ENCODE measurements around the gene GAK. TPM values are rescaled to one million over a fixed set of nuclear protein-coding genes. Genes with fewer than 3 reads are reported as not detected.
"Not testable (repeated sequence)": the region's sequence is repeated elsewhere in the genome, so short reads cannot be mapped to it uniquely, and the experiment has no call there.

Gene GAK
- polyA plus RNA-seq, 1 donor from 2014 or later = 58.8 TPM

DNA sequence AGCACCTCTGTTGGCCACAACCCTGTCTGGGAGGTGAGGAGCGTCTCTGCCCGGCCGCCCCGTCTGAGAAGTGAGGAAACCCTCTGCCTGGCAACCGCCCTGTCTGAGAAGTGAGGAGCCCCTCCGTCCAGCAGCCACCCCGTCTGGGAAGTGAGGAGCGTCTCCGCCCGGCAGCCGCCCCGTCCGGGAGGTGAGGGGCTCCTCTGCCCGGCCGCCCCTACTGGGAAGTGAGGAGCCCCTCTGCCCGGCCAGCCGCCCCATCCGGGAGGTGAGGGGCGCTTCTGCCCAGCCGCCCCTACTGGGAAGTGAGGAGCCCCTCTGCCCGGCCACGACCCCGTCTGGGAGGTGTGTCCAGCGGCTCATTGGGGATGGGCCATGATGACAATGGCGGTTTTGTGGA is 43.9 kb upstream of the GAK start:
- H2AFZ ChIP-seq (ENCODE audit: low read depth, low read length); H3K27ac ChIP-seq (ENCODE audit: low read length); H3K79me2 ChIP-seq (replicated peaks; ENCODE audit: insufficient read depth, low read length); H3F3A ChIP-seq (ENCODE audit: insufficient read depth, low read length, poor library complexity, severe bottlenecking); H3K9me3 ChIP-seq (ENCODE audit: low read length); H3K9me2 ChIP-seq (ENCODE audit: insufficient read depth, low read length); H4K20me1 ChIP-seq (ENCODE audit: insufficient read depth); H3K4me3 ChIP-seq (ENCODE audit: low read length); H3K27me3 ChIP-seq (ENCODE audit: insufficient read depth, low read depth, low read length); H3K9ac ChIP-seq (ENCODE audit: low read length); H3K36me3 ChIP-seq (ENCODE audit: insufficient read depth, low read length); H3K4me2 ChIP-seq (ENCODE audit: low read length): not testable (repeated sequence)

DNA sequence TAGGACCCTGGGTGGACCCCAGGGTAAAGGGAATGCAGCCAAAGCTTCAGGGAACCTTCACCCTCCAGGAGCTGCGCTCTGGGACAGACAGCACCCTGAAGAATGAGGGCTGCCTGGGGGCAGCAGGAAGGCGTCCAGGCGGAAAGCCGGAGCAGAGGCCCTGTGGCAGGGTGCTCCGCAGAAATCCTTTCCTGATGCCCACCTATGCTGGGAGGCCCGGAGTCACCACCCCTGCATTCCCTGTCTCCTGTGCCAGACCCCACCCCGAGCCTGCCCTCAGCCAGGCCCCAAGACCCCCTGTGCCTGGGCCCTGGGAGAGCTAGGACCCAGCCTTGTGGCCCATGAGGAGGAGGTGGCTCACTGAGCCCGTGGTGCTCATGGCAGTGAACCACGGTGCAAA is 42.6 kb upstream of the GAK start:
- no peaks in the 10 kb centered on the region for H3F3A ChIP-seq (ENCODE audit: insufficient read depth, low read length, poor library complexity, severe bottlenecking)
- no peak overlapping the region for H3K27ac ChIP-seq (ENCODE audit: low read length)
- H3K9me2 ChIP-seq (ENCODE audit: insufficient read depth, low read length) = no peaks in the 10 kb centered on the region
- H3K79me2 ChIP-seq (replicated peaks; ENCODE audit: insufficient read depth, low read length) = no peaks in the 10 kb centered on the region
- H3K9me3 ChIP-seq (ENCODE audit: low read length) = no peaks in the 10 kb centered on the region
- H3K36me3 ChIP-seq (ENCODE audit: insufficient read depth, low read length) = no peaks in the 10 kb centered on the region
- H3K27me3 ChIP-seq (ENCODE audit: insufficient read depth, low read depth, low read length) = no peaks in the 10 kb centered on the region
- no peak overlapping the region for H3K4me3 ChIP-seq (ENCODE audit: low read length)
- no peak for TF ChIP-seq SMC3 (conservative IDR thresholded peaks at IDR 0.05; ENCODE audit: poor library complexity)
- TF ChIP-seq, protein P1, sequence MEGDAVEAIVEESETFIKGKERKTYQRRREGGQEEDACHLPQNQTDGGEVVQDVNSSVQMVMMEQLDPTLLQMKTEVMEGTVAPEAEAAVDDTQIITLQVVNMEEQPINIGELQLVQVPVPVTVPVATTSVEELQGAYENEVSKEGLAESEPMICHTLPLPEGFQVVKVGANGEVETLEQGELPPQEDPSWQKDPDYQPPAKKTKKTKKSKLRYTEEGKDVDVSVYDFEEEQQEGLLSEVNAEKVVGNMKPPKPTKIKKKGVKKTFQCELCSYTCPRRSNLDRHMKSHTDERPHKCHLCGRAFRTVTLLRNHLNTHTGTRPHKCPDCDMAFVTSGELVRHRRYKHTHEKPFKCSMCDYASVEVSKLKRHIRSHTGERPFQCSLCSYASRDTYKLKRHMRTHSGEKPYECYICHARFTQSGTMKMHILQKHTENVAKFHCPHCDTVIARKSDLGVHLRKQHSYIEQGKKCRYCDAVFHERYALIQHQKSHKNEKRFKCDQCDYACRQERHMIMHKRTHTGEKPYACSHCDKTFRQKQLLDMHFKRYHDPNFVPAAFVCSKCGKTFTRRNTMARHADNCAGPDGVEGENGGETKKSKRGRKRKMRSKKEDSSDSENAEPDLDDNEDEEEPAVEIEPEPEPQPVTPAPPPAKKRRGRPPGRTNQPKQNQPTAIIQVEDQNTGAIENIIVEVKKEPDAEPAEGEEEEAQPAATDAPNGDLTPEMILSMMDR (IDR thresholded peaks at IDR 0.05; ENCODE audit: poor library complexity, severe bottlenecking) = no peak
- no peak for TF ChIP-seq EP300 (conservative IDR thresholded peaks at IDR 0.05; ENCODE audit: poor library complexity, severe bottlenecking)
- TF ChIP-seq RAD21 (conservative IDR thresholded peaks at IDR 0.05) = no peak
- no peak for TF ChIP-seq TAF1 (IDR thresholded peaks at IDR 0.05; ENCODE audit: low read depth)
- no peak for TF ChIP-seq REST (IDR thresholded peaks at IDR 0.05; ENCODE audit: borderline replicate concordance)
- no peak overlapping the region for H3K9ac ChIP-seq (ENCODE audit: low read length)
- H4K20me1 ChIP-seq (ENCODE audit: insufficient read depth) = no peaks in the 10 kb centered on the region
- H2AFZ ChIP-seq (ENCODE audit: low read depth, low read length) = no peak overlapping the region
- H3K4me2 ChIP-seq (ENCODE audit: low read length) = no peak overlapping the region

GRCh38 chr4:973431-974397 is 41.6 kb upstream of the GAK start, which contains the start of gene DGKQ:
DGKQ (minus strand) TSS chr4:973569; CDS start chr4:973482, 87 bp downstream.
- H4K20me1 ChIP-seq (ENCODE audit: insufficient read depth) = no peaks in the 10 kb centered on the region
- peak; percentile 64 for TF ChIP-seq POLR2AphosphoS5 (IDR thresholded peaks at IDR 0.05)
- no peak for TF ChIP-seq SMC3 (conservative IDR thresholded peaks at IDR 0.05; ENCODE audit: poor library complexity)
- no peaks in the 10 kb centered on the region for H3K9me2 ChIP-seq (ENCODE audit: insufficient read depth, low read length)
- no peaks in the 10 kb centered on the region for H3K27me3 ChIP-seq (ENCODE audit: insufficient read depth, low read depth, low read length)
- H3K9me3 ChIP-seq (ENCODE audit: low read length) = no peaks in the 10 kb centered on the region
- no peaks in the 10 kb centered on the region for H3K79me2 ChIP-seq (replicated peaks; ENCODE audit: insufficient read depth, low read length)
- H3F3A ChIP-seq (ENCODE audit: insufficient read depth, low read length, poor library complexity, severe bottlenecking) = no peaks in the 10 kb centered on the region
- peak within 1 kb of the TSS; percentile 81 for H3K4me3 ChIP-seq (ENCODE audit: low read length)
- H2AFZ ChIP-seq (ENCODE audit: low read depth, low read length) = no peak within 1 kb of the TSS
- peak within 1 kb of the TSS; percentile 76 for H3K9ac ChIP-seq (ENCODE audit: low read length)
- H3K4me2 ChIP-seq (ENCODE audit: low read length) = peak within 1 kb of the TSS; percentile 55
- no peaks in the 10 kb centered on the region for H3K36me3 ChIP-seq (ENCODE audit: insufficient read depth, low read length)
- no peak within 1 kb of the TSS for H3K27ac ChIP-seq (ENCODE audit: low read length)
